ENCODE results near the gene ZNF208. TPM values are rescaled to one million over a fixed set of nuclear protein-coding genes. Genes with fewer than 3 reads are reported as not detected.

The ZNF208 gene
- total and polyA plus RNA-seq, 4 donors = 0.06 to 0.28 (median 0.16) TPM

GRCh38 chr19:21934593-21934992, 76.2 kb downstream of the ZNF208 start:
- Histone ChIP-seq H3K27ac (ENCODE audit: low read depth in 1 of 2, low read length in 2 of 2) (no peak overlapping the region), H3K9ac (ENCODE audit: low read depth in 1 of 2, low read length in 2 of 2) (no peak overlapping the region), H3K9me3 (ENCODE audit: control insufficient read depth in 4 of 4, low read length in 3 of 4) (peaks cover 1 to 17% (median 12%) of the 10 kb centered on the region in 4 donors), H3K4me3 (ENCODE audit: low read depth in 1 of 3, low read length in 3 of 3) (no peak overlapping the region), H3K4me1 (ENCODE audit: control insufficient read depth in 4 of 4, insufficient read depth in 4 of 4, low read length in 3 of 4) (no peaks in the 10 kb centered on the region), H3K27me3 (ENCODE audit: control insufficient read depth in 4 of 4, insufficient read depth in 4 of 4, low read length in 3 of 4) (no peaks in the 10 kb centered on the region), H3K36me3 (ENCODE audit: control insufficient read depth in 4 of 4, insufficient read depth in 3 of 4, low read depth in 1 of 4, low read length in 3 of 4) (no peaks in the 10 kb centered on the region)
- TF ChIP-seq FOXA1 (IDR thresholded peaks at IDR 0.05) = no peak
- TF ChIP-seq RAD21 (IDR thresholded peaks at IDR 0.05) = no peak
- no peak for TF ChIP-seq YY1 (IDR thresholded peaks at IDR 0.05)
- no peak for TF ChIP-seq MAX (IDR thresholded peaks at IDR 0.05)
- no peak for TF ChIP-seq FOXA2 (IDR thresholded peaks at IDR 0.05)
- TF ChIP-seq, protein P1, sequence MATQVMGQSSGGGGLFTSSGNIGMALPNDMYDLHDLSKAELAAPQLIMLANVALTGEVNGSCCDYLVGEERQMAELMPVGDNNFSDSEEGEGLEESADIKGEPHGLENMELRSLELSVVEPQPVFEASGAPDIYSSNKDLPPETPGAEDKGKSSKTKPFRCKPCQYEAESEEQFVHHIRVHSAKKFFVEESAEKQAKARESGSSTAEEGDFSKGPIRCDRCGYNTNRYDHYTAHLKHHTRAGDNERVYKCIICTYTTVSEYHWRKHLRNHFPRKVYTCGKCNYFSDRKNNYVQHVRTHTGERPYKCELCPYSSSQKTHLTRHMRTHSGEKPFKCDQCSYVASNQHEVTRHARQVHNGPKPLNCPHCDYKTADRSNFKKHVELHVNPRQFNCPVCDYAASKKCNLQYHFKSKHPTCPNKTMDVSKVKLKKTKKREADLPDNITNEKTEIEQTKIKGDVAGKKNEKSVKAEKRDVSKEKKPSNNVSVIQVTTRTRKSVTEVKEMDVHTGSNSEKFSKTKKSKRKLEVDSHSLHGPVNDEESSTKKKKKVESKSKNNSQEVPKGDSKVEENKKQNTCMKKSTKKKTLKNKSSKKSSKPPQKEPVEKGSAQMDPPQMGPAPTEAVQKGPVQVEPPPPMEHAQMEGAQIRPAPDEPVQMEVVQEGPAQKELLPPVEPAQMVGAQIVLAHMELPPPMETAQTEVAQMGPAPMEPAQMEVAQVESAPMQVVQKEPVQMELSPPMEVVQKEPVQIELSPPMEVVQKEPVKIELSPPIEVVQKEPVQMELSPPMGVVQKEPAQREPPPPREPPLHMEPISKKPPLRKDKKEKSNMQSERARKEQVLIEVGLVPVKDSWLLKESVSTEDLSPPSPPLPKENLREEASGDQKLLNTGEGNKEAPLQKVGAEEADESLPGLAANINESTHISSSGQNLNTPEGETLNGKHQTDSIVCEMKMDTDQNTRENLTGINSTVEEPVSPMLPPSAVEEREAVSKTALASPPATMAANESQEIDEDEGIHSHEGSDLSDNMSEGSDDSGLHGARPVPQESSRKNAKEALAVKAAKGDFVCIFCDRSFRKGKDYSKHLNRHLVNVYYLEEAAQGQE (IDR thresholded peaks at IDR 0.05) = no peak
- TF ChIP-seq, protein P2, sequence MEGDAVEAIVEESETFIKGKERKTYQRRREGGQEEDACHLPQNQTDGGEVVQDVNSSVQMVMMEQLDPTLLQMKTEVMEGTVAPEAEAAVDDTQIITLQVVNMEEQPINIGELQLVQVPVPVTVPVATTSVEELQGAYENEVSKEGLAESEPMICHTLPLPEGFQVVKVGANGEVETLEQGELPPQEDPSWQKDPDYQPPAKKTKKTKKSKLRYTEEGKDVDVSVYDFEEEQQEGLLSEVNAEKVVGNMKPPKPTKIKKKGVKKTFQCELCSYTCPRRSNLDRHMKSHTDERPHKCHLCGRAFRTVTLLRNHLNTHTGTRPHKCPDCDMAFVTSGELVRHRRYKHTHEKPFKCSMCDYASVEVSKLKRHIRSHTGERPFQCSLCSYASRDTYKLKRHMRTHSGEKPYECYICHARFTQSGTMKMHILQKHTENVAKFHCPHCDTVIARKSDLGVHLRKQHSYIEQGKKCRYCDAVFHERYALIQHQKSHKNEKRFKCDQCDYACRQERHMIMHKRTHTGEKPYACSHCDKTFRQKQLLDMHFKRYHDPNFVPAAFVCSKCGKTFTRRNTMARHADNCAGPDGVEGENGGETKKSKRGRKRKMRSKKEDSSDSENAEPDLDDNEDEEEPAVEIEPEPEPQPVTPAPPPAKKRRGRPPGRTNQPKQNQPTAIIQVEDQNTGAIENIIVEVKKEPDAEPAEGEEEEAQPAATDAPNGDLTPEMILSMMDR (IDR thresholded peaks at IDR 0.05; ENCODE audit: low read depth, low read length, missing input control) = no peak
- TF ChIP-seq GABPA (IDR thresholded peaks at IDR 0.05 in 1 of 2, conservative IDR thresholded peaks at IDR 0.05 in 1 of 2) = no peak
- no peak for TF ChIP-seq JUND (IDR thresholded peaks at IDR 0.05)
- TF ChIP-seq RXRA (IDR thresholded peaks at IDR 0.05) = no peak
- TF ChIP-seq, protein P3, sequence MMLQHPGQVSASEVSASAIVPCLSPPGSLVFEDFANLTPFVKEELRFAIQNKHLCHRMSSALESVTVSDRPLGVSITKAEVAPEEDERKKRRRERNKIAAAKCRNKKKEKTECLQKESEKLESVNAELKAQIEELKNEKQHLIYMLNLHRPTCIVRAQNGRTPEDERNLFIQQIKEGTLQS (IDR thresholded peaks at IDR 0.05) = no peak
- TF ChIP-seq NR2F2 (IDR thresholded peaks at IDR 0.05) = no peak
- TF ChIP-seq TAF1 (conservative IDR thresholded peaks at IDR 0.05) = no peak
- no peak for TF ChIP-seq SP1 (IDR thresholded peaks at IDR 0.05)
- no peak for TF ChIP-seq HNF4G (IDR thresholded peaks at IDR 0.05)
- TF ChIP-seq, protein P4, sequence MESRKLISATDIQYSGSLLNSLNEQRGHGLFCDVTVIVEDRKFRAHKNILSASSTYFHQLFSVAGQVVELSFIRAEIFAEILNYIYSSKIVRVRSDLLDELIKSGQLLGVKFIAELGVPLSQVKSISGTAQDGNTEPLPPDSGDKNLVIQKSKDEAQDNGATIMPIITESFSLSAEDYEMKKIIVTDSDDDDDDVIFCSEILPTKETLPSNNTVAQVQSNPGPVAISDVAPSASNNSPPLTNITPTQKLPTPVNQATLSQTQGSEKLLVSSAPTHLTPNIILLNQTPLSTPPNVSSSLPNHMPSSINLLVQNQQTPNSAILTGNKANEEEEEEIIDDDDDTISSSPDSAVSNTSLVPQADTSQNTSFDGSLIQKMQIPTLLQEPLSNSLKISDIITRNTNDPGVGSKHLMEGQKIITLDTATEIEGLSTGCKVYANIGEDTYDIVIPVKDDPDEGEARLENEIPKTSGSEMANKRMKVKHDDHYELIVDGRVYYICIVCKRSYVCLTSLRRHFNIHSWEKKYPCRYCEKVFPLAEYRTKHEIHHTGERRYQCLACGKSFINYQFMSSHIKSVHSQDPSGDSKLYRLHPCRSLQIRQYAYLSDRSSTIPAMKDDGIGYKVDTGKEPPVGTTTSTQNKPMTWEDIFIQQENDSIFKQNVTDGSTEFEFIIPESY (IDR thresholded peaks at IDR 0.05) = no peak
- TF ChIP-seq EGR1 (IDR thresholded peaks at IDR 0.05; ENCODE audit: low read depth in 2 of 2) = no peak
- TF ChIP-seq HNF4A (conservative IDR thresholded peaks at IDR 0.05) = no peak
- WGBS = 56% methylated on average over 4 of the region's 4 CpGs
- no peak for DNase-seq (ENCODE audit: low spot score)

Data from liver (tissue), 9 donors.